ENCODE data around the gene GJD2.

DNA sequence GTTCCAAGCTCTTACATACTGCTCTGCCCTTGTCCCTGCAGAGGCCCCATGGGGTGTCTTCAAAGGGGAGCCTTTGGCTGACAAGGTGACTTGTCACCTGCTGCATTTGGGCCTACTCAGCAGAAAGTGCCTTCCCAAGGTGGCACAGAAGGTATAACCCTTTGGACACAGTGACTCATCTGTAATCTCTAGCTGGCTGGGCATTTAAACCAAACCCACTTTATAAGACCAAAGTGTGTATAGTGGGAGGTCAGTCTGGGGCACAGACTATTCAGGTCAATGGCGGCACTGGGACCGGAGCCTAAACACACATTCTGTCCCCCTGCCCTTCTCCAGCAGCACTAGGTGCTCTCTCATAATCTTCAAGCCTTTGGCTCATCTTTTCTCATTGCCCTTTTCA is 35.1 kb downstream of the GJD2 start:
- TF ChIP-seq, protein P1, sequence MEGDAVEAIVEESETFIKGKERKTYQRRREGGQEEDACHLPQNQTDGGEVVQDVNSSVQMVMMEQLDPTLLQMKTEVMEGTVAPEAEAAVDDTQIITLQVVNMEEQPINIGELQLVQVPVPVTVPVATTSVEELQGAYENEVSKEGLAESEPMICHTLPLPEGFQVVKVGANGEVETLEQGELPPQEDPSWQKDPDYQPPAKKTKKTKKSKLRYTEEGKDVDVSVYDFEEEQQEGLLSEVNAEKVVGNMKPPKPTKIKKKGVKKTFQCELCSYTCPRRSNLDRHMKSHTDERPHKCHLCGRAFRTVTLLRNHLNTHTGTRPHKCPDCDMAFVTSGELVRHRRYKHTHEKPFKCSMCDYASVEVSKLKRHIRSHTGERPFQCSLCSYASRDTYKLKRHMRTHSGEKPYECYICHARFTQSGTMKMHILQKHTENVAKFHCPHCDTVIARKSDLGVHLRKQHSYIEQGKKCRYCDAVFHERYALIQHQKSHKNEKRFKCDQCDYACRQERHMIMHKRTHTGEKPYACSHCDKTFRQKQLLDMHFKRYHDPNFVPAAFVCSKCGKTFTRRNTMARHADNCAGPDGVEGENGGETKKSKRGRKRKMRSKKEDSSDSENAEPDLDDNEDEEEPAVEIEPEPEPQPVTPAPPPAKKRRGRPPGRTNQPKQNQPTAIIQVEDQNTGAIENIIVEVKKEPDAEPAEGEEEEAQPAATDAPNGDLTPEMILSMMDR (IDR thresholded peaks at IDR 0.05; ENCODE audit: low read depth, low read length, missing input control) = no peak
- TF ChIP-seq SP1 (IDR thresholded peaks at IDR 0.05) = no peak
- no peak for TF ChIP-seq RAD21 (IDR thresholded peaks at IDR 0.05)
- TF ChIP-seq JUND (IDR thresholded peaks at IDR 0.05) = peak in 1 of 2 donors; percentile 28
- TF ChIP-seq MAX (IDR thresholded peaks at IDR 0.05) = no peak
- TF ChIP-seq GABPA (IDR thresholded peaks at IDR 0.05 in 1 of 2, conservative IDR thresholded peaks at IDR 0.05 in 1 of 2) = no peak
- peak; percentile 21 to 59 for TF ChIP-seq RXRA (IDR thresholded peaks at IDR 0.05)
- TF ChIP-seq, protein P2, sequence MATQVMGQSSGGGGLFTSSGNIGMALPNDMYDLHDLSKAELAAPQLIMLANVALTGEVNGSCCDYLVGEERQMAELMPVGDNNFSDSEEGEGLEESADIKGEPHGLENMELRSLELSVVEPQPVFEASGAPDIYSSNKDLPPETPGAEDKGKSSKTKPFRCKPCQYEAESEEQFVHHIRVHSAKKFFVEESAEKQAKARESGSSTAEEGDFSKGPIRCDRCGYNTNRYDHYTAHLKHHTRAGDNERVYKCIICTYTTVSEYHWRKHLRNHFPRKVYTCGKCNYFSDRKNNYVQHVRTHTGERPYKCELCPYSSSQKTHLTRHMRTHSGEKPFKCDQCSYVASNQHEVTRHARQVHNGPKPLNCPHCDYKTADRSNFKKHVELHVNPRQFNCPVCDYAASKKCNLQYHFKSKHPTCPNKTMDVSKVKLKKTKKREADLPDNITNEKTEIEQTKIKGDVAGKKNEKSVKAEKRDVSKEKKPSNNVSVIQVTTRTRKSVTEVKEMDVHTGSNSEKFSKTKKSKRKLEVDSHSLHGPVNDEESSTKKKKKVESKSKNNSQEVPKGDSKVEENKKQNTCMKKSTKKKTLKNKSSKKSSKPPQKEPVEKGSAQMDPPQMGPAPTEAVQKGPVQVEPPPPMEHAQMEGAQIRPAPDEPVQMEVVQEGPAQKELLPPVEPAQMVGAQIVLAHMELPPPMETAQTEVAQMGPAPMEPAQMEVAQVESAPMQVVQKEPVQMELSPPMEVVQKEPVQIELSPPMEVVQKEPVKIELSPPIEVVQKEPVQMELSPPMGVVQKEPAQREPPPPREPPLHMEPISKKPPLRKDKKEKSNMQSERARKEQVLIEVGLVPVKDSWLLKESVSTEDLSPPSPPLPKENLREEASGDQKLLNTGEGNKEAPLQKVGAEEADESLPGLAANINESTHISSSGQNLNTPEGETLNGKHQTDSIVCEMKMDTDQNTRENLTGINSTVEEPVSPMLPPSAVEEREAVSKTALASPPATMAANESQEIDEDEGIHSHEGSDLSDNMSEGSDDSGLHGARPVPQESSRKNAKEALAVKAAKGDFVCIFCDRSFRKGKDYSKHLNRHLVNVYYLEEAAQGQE (IDR thresholded peaks at IDR 0.05) = no peak
- TF ChIP-seq, protein P3, sequence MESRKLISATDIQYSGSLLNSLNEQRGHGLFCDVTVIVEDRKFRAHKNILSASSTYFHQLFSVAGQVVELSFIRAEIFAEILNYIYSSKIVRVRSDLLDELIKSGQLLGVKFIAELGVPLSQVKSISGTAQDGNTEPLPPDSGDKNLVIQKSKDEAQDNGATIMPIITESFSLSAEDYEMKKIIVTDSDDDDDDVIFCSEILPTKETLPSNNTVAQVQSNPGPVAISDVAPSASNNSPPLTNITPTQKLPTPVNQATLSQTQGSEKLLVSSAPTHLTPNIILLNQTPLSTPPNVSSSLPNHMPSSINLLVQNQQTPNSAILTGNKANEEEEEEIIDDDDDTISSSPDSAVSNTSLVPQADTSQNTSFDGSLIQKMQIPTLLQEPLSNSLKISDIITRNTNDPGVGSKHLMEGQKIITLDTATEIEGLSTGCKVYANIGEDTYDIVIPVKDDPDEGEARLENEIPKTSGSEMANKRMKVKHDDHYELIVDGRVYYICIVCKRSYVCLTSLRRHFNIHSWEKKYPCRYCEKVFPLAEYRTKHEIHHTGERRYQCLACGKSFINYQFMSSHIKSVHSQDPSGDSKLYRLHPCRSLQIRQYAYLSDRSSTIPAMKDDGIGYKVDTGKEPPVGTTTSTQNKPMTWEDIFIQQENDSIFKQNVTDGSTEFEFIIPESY (IDR thresholded peaks at IDR 0.05) = no peak
- no peak for TF ChIP-seq TAF1 (conservative IDR thresholded peaks at IDR 0.05)
- TF ChIP-seq HNF4G (IDR thresholded peaks at IDR 0.05) = no peak
- TF ChIP-seq YY1 (IDR thresholded peaks at IDR 0.05) = no peak
